Measurements from ENCODE around the gene ZDHHC11B.

The ZDHHC11B gene

GRCh38 chr5:665541-665955, 119.0 kb downstream of the ZDHHC11B start:
- DNase-seq (ENCODE audit: low spot score) = no peak
- H3K27ac ChIP-seq = peak overlapping the region; percentile 55
- ChIA-PET POLR2A (ENCODE audit: low non-redundant PET) (no interaction called here), CTCF (no interaction called here)
- no peak for TF ChIP-seq CTCF (conservative IDR thresholded peaks at IDR 0.05; ENCODE audit: low read depth)

- no peak for TF ChIP-seq CTCF (conservative IDR thresholded peaks at IDR 0.05; ENCODE audit: low read depth)
- POLR2A ChIA-PET (ENCODE audit: low non-redundant PET) = no interaction called here
- DNase-seq (ENCODE audit: low spot score) = no peak
- CTCF ChIA-PET = no interaction called here
- H3K27ac ChIP-seq = peak overlapping the region; percentile 55
Measured at GRCh38 chr5:664994-665360, 119.6 kb downstream of the ZDHHC11B start.

- ChIA-PET POLR2A (ENCODE audit: low non-redundant PET) (no interaction called here), CTCF (no interaction called here)
- peak overlapping the region; percentile 55 for H3K27ac ChIP-seq
- no peak for TF ChIP-seq CTCF (conservative IDR thresholded peaks at IDR 0.05; ENCODE audit: low read depth)
- no peak for DNase-seq (ENCODE audit: low spot score)
Measured at GRCh38 chr5:664343-664993, 120.1 kb downstream of the ZDHHC11B start.

GRCh38 chr5:663436-664342, 120.8 kb downstream of the ZDHHC11B start:
- no peak for DNase-seq (ENCODE audit: low spot score)
- CTCF ChIA-PET = no interaction called here

GRCh38 chr5:662751-663435, 121.6 kb downstream of the ZDHHC11B start:
- no peak for TF ChIP-seq CTCF (conservative IDR thresholded peaks at IDR 0.05; ENCODE audit: low read depth)
- ChIA-PET POLR2A (ENCODE audit: low non-redundant PET) (no interaction called here), CTCF (no interaction called here)
- DNase-seq (ENCODE audit: low spot score) = no peak
- peak overlapping the region; percentile 55 for H3K27ac ChIP-seq

More at GRCh38 chr5:663436-664342, 120.8 kb downstream of the ZDHHC11B start:
- TF ChIP-seq CTCF (conservative IDR thresholded peaks at IDR 0.05; ENCODE audit: low read depth) = no peak
- POLR2A ChIA-PET (ENCODE audit: low non-redundant PET) = no interaction called here
- peak overlapping the region; percentile 55 for H3K27ac ChIP-seq

GRCh38 chr5:661891-662750, 122.4 kb downstream of the ZDHHC11B start:
- ChIA-PET CTCF (no interaction called here), POLR2A (ENCODE audit: low non-redundant PET) (no interaction called here)
- no peak for DNase-seq (ENCODE audit: low spot score)
- no peak overlapping the region; the same call in 1 of the 2 replicates for H3K27ac ChIP-seq
- TF ChIP-seq CTCF (conservative IDR thresholded peaks at IDR 0.05; ENCODE audit: low read depth) = no peak

Measured in RWPE1 (cell line).